ENCODE data around the gene CAMTA2.
"Not testable (repeated sequence)": the region's sequence is repeated elsewhere in the genome, so short reads cannot be mapped to it uniquely, and the experiment has no call there.

The CAMTA2 gene

DNA sequence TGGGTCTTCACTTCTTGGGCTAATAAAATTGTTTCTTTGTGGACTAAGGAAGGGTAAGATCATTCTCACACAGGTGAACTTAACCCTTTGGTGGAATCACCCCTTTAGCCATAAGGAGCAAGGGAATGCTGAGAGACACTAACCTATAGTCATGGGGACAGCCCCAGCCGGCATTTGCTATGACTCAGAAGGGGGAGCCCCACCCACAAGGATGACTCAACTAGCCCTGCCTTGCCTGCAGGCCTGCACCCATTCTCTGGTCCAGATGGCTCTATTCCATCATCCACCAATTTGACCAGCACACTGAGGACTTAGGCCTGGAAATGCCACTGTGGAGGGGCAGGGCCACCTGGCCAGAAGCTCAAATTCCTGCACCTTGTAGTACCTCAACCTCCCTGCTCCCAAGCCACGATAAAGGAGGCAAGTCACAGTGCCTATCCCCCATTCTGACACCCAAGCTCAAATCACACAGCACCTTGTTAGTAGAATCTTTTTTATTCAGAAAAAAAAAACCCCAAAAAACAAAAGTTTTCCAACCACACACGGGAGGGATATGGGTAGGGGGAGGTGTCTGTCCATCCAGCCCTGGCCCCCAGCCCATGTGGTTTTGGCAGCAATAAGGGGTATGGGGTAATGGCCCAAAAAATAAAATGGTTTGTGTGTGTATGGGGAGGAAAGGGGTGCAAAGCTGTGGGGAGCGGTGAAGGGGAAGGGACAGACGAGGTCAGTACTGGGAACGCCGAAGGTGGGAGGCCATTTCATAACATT is 42.1 kb downstream of the CAMTA2 start:
- peak; percentile 90 for DNase-seq

DNA sequence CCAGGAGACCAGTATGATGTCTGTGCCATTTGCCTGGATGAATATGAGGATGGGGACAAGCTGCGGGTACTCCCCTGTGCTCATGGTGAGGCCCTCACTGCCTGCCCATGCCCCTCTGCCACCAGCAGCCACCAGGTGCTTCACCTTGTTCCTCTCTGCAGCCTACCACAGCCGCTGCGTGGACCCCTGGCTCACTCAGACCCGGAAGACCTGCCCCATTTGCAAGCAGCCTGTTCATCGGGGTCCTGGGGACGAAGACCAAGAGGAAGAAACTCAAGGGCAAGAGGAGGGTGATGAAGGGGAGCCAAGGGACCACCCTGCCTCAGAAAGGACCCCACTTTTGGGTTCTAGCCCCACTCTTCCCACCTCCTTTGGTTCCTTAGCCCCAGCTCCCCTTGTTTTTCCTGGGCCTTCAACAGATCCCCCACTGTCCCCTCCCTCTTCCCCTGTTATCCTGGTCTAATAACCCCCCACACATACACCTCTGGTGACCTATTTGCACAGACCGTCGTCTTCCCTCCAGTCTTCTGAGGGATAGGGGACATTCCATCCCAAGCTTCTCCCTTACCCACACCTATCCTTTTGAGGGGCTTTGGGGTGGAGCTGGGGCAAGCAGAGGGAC is 42.8 kb downstream of the CAMTA2 start:
- DNase-seq, result no peak

DNA sequence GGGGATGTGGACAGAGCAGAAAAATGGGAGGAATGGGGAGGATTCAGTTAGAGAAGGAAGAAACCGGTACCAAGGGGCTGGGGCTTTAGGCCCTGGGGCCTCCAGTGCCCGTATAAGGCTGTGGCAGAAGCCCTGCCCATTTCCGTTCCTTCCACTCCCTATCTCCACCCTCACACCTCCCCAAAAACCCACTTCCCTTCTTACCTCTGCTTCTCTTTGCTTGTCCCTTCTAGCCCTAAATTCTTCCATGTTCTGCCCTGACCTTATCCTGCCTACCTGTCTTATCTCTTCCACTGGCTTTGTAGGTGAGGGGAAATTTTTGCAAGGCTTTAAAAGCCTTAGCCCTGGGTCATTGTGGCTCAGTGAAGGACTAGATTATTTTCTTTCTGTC is 43.3 kb downstream of the CAMTA2 start:
- no peak for DNase-seq

DNA sequence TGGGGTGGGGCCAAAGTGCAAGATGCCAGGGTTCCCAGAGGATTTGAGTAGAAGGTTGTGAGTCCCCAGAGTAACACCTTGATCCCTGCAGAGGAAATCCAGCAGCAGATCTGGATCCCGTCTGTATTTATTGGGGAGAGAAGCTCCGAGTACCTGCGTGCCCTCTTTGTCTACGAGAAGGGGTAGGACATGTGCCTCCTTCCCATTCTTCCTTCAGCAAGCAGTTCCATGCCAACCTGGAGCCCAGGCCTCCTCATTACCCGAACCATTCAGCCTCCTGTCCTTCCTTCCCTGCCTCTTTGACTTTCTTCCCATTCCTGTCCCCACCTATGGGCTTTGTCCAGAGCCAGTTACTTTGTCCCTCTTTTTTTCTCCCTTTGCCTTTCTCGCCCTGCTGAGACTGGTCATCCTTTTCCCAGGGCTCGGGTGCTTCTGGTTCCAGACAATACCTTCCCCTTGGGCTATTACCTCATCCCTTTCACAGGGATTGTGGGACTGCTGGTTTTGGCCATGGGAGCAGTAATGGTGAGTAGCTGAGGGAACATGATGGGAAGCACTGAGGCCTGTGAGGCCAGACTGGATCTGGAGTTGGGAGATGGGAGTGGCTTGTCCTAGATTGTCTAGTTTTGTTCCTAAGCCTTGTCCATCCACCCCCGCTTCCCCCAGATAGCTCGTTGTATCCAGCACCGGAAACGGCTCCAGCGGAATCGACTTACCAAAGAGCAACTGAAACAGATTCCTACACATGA is 44.5 kb downstream of the CAMTA2 start:
- no peak for DNase-seq

DNA sequence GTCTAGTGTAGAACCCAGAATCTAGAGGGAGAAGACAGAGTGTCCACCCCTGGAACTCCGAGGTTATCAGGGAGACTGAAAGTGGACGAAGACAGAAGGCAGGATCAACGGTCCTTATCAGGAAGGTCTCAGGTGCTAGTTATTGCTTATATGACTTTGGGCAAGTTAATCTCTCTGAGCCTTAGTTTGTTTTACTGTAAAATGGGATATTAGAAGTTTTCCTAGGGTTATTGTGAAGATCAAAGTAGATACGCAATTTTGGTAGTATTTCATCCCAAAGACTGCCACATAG is 46.2 kb downstream of the CAMTA2 start:
- DNase-seq, result no peak

DNA sequence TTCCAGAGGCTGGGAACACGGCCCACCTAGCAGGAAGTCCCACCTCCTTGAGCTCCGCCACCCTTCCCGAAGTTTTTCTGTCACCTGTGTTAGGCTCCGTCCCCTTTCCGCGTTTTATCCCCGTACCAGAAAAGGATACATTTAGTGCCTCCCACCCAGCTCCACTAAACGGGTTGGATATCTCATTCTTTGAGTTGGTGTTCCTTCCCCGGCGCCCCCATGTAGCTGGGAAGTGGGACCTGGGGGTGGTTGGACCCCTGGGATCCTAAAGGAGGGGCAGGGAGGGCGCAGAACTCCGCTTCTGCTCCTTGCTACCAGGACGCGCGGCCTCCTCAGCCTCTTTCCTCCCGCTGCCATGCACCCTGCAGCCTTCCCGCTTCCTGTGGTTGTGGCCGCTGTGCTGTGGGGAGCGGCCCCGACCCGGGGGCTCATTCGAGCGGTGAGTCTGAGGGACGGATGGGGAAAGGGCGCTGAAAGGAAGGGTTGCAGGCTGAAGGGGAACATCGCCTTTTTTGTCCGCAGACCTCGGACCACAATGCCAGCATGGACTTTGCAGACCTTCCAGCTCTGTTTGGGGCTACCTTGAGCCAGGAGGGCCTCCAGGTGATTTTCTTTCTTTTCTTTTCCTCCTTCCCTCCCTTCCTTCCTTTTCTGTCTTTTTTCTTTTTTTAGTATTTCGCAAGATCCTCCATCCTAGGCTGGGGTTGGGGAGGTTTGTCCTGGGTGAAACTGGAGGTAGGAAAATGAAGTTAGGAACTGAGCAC is 46.7 kb downstream of the CAMTA2 start:
- no peak for DNase-seq

DNA sequence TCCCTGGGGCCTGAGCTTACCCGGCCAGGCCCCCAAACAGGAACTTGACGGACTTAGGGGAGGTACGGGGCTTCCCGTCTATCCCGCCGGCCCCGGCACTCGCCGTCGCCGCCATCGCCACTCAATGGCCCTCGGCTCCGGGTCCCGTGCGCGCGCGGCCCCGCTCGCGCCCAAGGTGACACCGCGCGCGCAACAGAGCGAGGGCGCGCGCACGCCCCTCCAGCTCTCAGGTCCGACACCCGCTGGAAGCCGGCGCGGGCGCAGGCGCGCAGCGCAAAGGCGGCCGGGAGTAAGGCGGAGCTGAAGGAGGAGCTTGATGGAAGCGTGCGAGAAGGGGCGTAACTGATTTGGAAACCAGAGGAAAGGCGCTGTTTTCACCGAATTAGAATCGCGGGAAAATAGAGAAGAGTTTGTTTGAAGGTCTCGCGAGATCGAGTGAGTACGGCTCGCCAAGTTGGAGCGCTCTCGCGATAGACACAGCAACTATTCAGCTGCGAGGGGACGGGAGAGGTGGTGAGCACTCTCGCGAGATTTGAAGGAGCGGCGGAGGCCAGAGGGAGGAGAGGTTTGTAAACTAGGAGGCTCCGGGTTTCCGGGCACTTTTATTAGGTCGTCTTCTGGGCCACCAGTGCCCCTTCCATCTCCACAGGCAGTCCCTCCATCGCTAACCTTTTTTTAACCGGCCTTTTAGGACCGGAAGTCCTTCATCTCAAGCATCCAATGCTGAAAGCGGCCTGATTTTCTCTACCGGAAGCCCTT is 47.5 kb downstream of the CAMTA2 start, which contains the start of the genes RNF167 and SLC25A11:
TSS of gene RNF167 (plus strand) at position 473 of the 759 bp plus-strand sequence. CDS start 642 bp downstream, outside the sequence.
TSS of gene SLC25A11 (minus strand) at position 251 of the 759 bp plus-strand sequence. CDS start at position 115, 136 bp downstream.
- DNase-seq, result peak; percentile 100

DNA sequence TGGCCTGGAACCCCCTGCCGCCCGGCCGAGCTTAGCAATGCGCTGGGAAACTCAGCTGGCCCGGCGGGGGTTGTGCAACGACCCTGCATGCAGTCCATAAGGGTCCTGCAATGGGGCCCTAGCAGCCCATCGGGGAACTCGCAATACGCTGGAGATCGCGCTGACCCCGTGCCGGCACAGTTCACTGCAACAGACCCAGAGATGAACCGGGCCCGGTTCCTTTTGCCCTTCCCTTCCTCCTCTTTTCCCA is 48.0 kb downstream of the CAMTA2 start:
- DNase-seq, result no peak

DNA sequence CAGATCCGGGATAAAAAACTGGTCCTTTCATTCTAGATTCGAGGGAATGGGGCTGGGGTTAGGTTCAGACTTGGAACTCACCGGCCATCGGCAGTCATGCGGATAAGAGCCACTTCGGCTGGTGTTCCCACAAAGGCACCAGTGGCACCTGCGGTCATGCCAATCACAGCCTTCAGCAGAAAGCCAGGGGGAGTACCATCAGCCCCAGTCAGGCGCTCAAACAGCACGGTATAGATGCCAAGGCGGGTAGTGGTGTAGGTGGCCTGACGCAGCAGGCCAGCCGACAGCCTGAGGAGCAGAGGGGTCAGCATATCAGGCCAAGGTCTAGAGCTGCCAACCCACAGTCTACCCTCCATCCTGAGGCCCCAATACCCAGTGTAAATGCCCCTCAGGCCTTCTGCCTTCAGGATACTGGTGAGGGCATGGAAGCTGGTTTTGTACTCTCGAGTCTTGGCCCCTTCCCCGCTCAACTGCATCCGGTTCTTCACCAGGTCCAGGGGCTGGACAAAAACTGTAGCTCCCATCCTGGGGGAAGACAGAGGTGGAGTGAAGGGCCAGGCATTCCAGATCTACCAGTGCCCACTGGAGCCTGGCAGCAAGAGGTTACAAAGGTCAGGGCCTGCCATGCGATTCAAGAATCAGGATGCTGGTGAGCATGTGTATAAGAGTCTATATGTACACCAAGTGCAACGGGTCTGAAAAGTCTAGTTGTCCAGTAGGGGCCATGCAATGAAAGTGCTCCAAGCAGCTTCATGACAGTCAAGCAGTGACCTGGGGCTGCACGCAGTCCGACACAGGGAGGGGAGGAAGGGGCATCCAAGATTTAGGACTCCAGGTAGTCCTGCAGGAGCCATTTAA is 48.6 kb downstream of the CAMTA2 start:
- DNase-seq, result no peak

DNA sequence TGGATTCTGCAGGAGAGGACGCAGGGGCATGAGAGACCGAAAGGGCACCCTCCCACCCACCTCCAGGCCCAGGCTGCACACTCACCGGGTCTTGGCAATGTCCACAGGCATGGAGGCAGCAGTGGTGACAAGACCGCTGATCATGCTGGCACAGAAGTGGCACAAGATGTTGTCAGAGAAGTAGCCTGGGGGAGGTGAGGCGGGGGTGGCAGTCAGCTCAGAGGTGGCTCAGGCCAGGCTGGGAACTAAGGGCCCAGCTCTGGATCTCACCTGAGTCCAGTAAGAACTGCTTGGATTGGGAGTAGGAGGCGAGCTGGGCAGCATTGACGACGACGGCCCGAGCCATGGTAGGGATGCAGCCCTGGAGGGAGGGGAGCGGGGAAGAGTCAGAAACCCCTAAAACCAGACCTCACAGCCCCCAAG is 49.4 kb downstream of the CAMTA2 start:
- DNase-seq, result no peak

DNA sequence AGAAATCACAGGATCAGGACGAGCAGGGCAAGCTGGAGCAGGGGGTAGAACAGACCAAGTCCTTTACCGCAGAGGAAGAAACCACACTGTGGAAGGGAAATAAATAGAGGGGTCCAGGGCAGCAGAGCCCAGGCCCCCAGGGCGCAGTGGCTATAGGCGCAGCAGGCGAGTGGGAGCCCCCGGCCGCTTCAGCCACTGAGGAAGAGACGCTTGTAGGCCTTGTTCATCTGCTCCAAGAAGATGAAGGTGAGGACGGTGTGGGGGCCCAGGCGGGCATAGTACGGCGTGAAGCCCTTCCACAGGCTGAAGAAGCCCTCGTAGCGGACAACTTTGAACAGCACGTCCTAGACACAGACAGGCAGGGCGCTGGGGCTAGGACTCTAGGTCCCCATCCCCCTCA is 49.9 kb downstream of the CAMTA2 start:
- DNase-seq, result no peak

DNA sequence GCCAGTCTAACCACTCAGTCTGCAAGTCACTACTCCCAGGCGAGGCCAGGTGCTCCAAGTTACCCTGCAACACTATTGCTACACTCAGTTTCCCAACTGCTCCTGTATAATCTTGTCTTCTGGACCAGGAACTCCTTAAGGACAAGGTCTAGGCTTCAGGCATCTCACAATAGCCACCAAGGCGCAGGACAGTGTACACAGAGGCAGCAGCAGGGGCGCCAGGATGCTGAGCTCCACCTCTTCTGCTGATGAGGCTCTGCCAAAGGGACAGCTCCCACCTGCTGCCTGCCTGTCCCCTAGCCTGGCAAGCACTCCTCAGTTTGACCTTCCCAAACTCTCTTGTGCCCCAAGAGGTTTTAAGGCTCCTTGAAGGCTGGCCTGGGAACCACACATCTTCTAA is 51.0 kb downstream of the CAMTA2 start:
- DNase-seq, result no peak

DNA sequence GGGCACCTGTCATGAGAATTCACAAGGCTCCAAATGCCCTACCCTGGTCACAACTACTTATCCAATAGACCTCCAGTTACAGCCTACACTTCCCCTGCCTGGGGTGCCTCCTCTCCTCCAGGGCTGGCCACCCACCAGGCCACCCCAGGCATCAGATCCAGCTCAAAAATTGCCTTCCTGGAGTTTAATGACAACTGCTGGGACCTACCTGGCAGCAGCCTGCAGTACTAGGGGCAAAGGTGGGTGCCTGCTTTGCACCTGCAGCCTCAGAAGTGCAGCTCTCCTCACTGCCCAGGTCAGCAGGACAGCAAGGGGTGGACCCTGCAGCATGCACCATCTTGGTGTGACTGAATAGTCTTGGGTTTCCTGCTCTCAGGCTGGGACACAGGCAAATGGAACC is 51.8 kb downstream of the CAMTA2 start:
- DNase-seq, result no peak

DNA sequence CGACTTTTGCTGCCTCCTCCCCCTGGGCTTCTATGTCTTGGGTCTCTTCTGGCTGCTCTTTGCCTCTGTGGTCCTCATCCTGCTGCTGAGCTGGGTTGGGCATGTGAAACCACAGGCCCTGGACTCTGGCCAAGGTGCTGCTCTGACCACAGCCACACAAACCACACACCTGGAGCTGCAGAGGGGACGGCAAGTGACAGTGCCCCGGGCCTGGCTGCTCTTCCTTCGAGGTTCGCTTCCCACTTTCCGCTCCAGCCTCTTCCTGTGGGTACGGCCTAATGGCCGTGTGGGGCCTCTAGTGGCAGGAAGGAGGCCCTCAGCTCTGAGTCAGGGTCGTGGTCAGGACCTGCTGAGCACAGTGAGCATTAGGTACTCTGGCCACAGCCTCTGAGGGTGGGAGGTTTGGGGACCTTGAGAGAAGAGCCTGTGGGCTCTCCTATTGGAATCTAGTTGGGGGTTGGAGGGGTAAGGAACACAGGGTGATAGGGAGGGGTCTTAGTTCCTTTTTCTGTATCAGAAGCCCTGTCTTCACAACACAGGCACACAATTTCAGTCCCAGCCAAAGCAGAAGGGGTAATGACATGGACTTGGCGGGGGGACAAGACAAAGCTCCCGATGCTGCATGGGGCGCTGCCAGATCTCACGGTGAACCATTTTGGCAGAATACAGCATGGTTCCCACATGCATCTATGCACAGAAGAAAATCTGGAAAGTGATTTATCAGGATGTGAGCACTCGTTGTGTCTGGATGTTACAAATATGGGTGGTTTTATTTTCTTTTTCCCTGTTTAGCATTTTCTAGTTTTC is 53.1 kb downstream of the CAMTA2 start:
- peak; percentile 47 for DNase-seq

DNA sequence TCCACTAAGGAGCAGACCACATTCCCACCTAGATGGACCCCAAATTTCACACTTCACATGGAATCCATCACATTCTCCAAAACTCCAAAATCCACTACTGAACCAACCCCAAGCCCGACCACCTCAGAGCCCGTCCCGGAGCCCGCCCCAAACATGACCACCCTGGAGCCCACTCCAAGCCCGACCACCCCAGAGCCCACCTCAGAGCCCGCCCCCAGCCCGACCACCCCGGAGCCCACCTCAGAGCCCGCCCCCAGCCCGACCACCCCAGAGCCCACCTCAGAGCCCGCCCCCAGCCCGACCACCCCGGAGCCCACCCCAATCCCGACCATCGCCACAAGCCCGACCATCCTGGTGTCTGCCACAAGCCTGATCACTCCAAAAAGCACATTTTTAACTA is 53.8 kb downstream of the CAMTA2 start:
- no peak for DNase-seq

DNA sequence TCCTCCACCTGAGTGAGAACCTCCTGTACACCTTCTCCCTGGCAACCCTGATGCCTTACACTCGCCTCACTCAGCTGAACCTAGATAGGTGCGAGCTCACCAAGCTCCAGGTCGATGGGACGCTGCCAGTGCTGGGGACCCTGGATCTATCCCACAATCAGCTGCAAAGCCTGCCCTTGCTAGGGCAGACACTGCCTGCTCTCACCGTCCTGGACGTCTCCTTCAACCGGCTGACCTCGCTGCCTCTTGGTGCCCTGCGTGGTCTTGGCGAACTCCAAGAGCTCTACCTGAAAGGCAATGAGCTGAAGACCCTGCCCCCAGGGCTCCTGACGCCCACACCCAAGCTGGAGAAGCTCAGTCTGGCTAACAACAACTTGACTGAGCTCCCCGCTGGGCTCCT is 54.7 kb downstream of the CAMTA2 start:
- no peak for DNase-seq

DNA sequence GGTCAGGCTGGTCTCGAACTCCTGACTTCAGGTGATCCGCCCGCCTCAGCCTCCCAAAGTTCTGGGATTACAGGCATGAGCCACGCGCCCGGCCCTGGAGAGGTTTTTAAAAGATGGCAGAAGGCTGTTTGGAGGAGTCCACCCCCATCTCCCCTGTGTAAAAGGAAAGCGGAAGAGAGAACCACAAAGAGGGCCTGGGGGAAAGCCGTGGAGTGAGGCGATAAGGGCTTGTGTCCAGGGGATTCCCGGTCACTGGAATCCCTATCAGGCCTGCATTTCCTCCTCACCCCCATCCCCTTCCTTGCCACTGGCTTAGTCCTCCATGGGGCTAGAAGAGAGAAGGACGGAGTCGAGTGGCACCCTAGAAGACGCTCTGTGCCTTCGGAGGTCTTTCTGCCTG is 55.5 kb downstream of the CAMTA2 start, which contains the start of gene GP1BA:
TSS of gene GP1BA (plus strand) at position 315 of the 400 bp plus-strand sequence. CDS start 328 bp downstream, outside the sequence.
- DNase-seq, result no peak

DNA sequence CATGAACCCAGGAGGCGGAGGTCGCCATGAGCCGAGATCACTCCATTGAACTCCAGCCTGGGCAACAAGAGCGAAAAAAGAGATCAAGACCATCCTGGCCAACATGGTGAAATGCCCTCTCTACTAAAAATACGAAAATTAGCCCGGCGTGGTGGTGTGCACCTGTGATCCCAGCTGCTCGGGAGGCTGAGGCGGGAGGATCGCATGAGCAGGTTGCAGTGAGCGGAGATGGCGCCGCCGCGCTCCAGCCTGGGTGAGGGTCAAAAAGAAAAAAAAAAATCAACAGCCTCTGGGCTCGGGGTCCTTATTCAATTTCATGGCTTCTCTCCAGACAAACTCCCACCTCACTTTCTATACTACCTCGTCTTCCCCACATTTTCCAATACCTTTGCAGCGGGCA is 58.6 kb downstream of the CAMTA2 start:
- DNase-seq, result no peak

DNA sequence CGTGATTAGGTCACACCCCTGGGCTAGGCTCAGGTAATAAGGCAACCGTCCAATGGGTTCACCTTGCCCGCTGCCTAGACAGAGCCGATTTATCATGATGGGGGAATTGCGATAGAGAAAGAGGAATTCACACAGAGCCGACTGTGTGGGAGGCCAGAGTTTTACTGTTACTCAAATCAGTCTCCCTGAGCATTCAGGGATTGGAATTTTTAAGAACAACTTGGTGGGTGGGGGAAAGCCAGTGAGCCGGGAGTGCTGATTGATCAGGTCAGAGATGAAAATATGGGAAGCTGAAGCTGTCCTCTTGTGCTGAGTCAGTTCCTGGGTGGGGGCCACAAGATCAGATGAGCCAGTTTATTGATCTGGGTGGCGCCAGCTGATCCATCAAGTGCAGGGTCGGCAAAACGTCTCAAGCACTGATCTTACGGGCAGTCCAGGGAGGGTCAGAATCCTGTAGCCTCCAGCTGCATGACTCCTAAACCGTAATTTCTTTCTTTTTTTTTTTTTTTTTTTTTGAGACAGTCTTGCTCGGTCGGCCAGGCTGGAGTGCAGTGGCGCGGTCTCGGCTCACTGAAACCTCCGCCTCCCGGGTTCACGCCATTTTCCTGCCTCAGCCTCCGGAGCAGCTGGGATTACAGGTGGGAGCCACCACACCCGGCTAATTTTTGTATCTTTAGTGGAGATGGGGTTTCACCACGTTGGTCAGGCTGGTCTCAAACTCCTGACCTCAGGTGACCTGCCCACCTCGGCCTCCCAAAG is 60.7 kb downstream of the CAMTA2 start:
- DNase-seq, result not testable (repeated sequence)

DNA sequence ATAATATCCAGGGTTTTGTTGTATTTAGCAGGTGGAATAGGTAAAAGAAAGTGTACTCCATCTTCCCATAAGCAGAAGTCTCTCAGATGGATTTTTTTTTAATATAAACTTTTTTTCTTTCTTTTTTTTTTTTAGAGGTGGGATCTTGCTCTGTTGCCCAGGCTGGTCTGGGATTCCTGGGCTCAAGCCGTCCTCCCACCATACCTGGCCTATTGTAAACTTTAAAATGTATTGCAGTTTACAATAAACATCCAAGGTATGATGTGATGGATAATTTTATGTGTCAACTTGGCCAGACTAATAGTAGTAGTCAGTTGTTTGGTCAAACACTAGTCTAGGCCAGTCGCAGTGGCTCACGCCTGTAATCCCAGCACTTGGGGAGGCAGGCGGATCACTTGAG is 66.2 kb downstream of the CAMTA2 start:
- no peak for DNase-seq
